Fibroblast of upper back skin (primary cell): ENCODE measurements around the gene FAM174C.

ENCODE experiments used
- DNase-seq: peaks from one replicate; pipeline ENCODE4 v3.0.0-alpha.2; 2013

The FAM174C gene

GRCh38 chr19:1251330-1252220, 23.8 kb upstream of the FAM174C start:
- peak; percentile 72 for DNase-seq

GRCh38 chr19:1252221-1252820, 23.0 kb upstream of the FAM174C start:
- DNase-seq: peak; percentile 96

GRCh38 chr19:1252821-1253513, 22.4 kb upstream of the FAM174C start:
- DNase-seq: peak; percentile 98

GRCh38 chr19:1253514-1254080, 21.7 kb upstream of the FAM174C start:
- DNase-seq: no peak

- no peak for DNase-seq
Measured at GRCh38 chr19:1254081-1254527, 21.2 kb upstream of the FAM174C start.

DNA sequence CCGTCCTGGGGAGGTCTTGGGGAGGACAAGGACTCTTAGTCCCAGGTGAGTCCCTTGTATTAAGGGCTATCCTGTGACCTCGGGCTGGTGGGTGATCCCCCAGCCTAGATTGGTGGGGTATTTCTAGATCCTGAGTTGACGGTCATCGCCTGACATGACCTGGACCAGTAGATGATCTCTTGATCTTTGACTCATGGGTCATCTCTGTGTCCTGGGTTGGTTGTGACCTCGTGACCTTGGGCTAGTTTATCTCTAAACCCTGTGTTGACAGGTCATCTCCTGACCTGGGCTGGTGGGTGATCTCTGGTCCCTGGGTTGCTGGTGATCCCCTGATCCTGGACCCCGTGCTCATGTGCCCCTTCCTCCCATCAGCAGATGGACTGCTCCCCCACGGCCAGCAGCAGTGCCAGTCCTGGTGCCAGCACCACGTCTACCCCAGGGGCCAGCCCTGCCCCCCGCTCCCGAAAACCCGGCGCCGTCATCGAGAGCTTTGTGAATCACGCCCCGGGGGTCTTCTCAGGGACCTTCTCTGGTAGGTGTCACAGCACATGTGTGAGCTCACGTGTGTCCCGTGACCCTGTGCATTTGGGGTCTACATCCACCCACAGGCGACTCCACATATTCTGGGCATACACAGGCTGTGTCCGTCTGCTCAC, 20.7 kb upstream of the FAM174C start:
- no peak for DNase-seq

- DNase-seq: no peak
Measured at GRCh38 chr19:1255186-1256161, 19.9 kb upstream of the FAM174C start.

DNA sequence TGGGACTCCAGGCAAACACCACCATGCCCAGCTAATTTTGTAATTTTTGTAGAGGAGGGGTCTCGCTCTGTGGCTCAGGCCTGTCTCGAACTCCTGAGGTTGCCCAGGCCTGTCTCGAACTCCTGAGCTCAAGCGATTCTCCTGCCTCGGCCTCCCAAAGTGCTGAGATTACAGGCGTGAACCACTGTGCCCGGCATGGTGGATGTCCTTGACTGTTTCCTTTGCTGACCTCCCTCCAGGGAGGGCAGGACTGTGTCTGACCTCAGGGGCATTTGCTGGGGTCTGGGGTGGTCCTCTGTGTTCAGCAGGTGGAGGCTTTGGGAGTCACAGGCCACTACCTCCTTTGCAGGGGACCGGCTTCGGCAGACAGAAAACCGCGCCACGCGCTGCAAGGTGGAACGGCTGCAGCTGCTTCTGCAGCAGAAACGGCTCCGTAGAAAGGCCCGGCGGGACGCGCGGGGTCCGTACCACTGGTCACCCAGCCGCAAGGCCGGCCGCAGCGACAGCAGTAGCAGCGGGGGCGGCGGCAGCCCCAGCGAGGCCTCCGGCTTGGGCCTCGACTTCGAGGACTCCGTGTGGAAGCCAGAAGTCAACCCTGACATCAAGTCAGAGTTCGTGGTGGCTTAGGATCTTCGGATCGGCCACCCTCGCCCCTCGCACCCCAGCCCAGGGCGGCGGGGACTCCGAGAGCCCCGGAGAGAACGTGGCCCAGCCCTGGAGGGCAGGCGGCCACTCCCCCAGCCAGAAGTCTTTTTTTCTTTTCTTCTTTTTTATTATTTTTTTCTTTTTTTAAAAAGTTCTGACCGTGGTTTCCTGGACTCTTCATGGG, 18.5 kb upstream of the FAM174C start:
- DNase-seq: no peak

- DNase-seq: no peak
Measured at GRCh38 chr19:1257475-1258162, 17.7 kb upstream of the FAM174C start.

DNA sequence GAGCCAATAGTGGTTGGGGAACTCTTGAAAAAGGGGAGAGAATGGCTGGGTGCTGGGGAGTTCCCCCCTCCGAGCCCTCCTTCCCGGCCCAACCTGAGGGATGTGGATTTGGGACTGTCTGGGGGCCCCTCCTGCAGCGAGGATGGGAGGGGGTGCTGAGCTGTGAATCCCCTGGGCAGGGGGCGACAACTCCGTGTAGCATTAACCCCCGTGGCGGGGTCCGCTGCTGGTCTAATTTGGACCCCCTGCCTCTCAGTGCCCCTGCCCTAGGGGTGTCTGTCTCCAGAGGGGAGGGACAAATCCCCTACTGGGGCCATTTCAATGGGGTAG, 17.2 kb upstream of the FAM174C start:
- no peak for DNase-seq

GRCh38 chr19:1258707-1259205, 16.6 kb upstream of the FAM174C start:
- no peak for DNase-seq

DNA sequence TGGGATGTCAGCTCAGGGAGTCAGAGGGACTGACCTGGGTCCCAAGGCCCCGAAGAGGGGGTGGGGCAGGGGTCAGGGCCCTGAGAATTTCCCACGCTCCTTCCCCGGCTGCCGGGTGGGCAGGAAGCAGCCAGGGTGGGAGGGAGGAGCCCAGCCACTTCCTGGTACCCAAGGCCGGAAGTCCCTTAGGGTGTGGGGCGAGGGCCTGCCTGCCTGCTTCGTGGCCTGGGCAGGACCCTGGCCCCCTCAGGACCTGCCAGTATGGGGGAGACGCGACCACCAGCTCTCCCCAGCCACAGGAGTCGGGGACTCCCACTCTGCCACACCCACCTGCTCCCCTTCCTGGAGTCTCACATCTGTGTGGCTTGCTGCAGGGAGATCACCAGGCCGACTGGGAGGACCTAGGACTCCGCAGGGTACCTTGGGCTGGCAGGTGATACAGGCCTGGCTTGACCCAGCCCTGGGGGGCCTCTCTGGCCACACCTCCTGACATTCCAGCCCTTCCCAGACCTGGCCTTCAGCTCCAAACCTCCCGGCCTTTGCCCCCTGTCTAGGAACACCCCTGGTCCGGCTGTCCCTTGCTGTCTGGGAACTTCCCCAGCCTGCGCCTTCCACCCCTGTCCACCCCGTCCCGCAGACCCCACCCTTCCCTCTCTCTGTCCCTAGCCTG, 16.0 kb upstream of the FAM174C start:
- DNase-seq: peak; percentile 50

- DNase-seq: no peak
Measured at GRCh38 chr19:1259876-1260748, 15.2 kb upstream of the FAM174C start.

DNA sequence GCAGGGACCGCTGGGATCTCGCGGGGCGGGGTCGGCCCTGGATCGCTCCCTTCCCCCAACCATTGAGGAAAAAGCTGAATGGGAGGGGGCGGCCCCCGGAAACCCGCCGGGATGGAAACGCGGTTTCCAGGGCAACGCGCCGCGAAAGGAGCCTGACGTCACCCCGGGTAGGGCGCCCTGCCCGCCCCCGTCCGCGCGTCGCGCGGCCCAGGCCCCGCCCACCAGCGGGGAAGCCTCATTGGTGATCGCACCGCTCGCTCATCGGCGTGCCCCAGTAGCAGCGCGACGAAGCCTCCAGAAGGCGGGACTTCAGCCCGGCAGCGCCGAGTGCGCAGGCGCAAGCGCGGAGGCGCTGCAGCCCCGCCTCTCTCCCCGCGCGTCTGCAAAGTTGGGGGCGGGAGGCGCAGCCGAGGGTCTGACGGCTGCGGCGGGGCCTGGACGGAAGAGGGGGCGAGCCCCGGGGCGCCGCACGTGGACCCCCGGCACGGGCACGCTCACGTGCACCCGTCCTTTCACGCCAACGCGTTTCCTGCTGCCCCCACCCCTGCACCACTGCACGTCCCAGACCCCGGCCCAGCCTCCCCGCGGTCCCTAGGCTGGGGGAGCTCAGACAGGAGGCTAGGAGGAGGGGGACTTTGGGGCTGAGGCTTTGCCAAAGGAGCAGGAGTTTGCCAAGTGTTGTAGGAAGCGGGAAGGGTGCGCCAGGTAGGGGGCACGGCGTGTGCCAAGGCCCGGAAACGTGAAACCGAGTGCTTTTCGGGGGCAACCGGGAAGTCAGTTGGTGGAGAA, 14.4 kb upstream of the FAM174C start:
- DNase-seq: peak; percentile 96

GRCh38 chr19:1261538-1261797, 13.9 kb upstream of the FAM174C start:
- DNase-seq: no peak

- DNase-seq: no peak
Measured at GRCh38 chr19:1261798-1262622, 13.3 kb upstream of the FAM174C start.

DNA sequence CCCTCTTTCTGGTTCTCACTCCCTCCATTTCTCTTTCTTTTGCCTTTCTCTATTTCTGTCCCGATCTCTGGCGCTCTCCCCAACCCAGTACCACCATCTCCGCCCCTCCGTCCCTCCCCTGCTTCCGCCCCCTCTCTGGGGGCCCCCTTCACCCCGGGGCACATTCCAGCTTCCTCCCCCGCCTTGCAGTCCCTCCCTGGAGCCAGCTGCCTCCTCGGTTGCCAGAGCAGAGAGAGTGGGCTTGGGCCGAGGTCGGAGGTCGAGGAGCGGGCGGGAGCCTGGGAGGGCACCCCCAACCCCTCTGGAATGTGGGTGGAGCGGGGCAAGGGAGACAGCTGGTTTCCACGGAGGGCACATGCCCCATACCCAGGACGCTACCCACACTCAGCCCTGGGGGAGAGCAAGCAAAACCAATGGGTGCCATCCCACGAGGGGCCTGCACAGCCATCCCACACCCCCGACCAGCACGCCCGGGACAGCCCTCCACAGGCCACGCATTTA, 12.7 kb upstream of the FAM174C start:
- DNase-seq: no peak
